Trophoblast cell (in vitro differentiated cells and primary cell): Measurements from ENCODE around the gene CRYBG2.
"Not testable (repeated sequence)": the region's sequence is repeated elsewhere in the genome, so short reads cannot be mapped to it uniquely, and the experiment has no call there.

ENCODE experiments used
- DNase-seq, 2 donors: peaks; one replicate each; pipeline ENCODE4 v3.0.0-alpha.2; 2016
- H2AFZ ChIP-seq: 2 replicates; pipeline ENCODE4 v1.6.1; 2013; ENCODE audit warnings: low read length, moderate library complexity, mild to moderate bottlenecking; ENCODE audit not compliant: insufficient read depth, poor library complexity
- H2AK5ac ChIP-seq: 2 replicates; pipeline ENCODE4 v1.6.1; 2013; ENCODE audit warnings: mild to moderate bottlenecking, low read length
- H2BK120ac ChIP-seq: 2 replicates; pipeline ENCODE4 v1.6.1; 2013; ENCODE audit warnings: low read length, mild to moderate bottlenecking, moderate library complexity; ENCODE audit not compliant: insufficient read depth, poor library complexity
- H2BK12ac ChIP-seq: 2 replicates; pipeline ENCODE4 v1.6.1; 2013; ENCODE audit warnings: mild to moderate bottlenecking, low read length, moderate library complexity
- H2BK5ac ChIP-seq: 2 replicates; pipeline ENCODE4 v1.6.1; 2013; ENCODE audit warnings: low read length, low read depth, moderate library complexity, mild to moderate bottlenecking; ENCODE audit not compliant: poor library complexity
- H3K14ac ChIP-seq: 2 replicates; pipeline ENCODE4 v1.6.1; 2013; ENCODE audit warnings: mild to moderate bottlenecking, low read length
- H3K18ac ChIP-seq: 2 replicates; pipeline ENCODE4 v1.6.1; 2013; ENCODE audit warnings: mild to moderate bottlenecking, low read length
- H3K23ac ChIP-seq: 2 replicates; pipeline ENCODE4 v1.6.1; 2013; ENCODE audit warnings: low read length
- H3K27ac ChIP-seq: 2 replicates; pipeline ENCODE4 v1.5.1; 2013; ENCODE audit warnings: low read depth, mild to moderate bottlenecking, inconsistent platforms, low read length, moderate library complexity
- H3K27me3 ChIP-seq: 2 replicates; pipeline ENCODE4 v1.6.1; 2013; ENCODE audit warnings: inconsistent platforms, mild to moderate bottlenecking, low read length, moderate library complexity; ENCODE audit not compliant: insufficient read depth
- H3K36me3 ChIP-seq, 2 experiments: 1 replicate in 1 of 2; 2 replicates in 1 of 2; pipeline ENCODE4 v1.6.1; 2013; ENCODE audit warnings: low read length in 2 of 2, mild to moderate bottlenecking in 2 of 2, moderate library complexity in 1 of 2; ENCODE audit not compliant: insufficient read depth in 2 of 2, control insufficient read depth in 1 of 2
- H3K4ac ChIP-seq: 2 replicates; pipeline ENCODE4 v1.6.1; 2013; ENCODE audit warnings: low read depth, mild to moderate bottlenecking, low read length, moderate library complexity
- H3K4me1 ChIP-seq, 2 experiments: 1 replicate in 1 of 2; 2 replicates in 1 of 2; pipeline ENCODE4 v1.6.1; 2013; ENCODE audit warnings: low read length in 2 of 2, mild to moderate bottlenecking in 2 of 2, moderate library complexity in 1 of 2; ENCODE audit not compliant: insufficient read depth in 2 of 2, control insufficient read depth in 1 of 2
- H3K4me2 ChIP-seq: 2 replicates; pipeline ENCODE4 v1.6.1; 2013; ENCODE audit warnings: inconsistent platforms, mild to moderate bottlenecking, low read length, moderate library complexity
- H3K4me3 ChIP-seq: 2 replicates; pipeline ENCODE4 v1.5.1; 2013; ENCODE audit warnings: mild to moderate bottlenecking, low read depth, low read length, inconsistent platforms
- H3K79me1 ChIP-seq: one replicate; pipeline ENCODE4 v1.6.1; 2013; ENCODE audit warnings: low read length
- H3K79me2 ChIP-seq: 2 replicates; pipeline ENCODE4 v1.6.1; 2013; ENCODE audit warnings: low read length, mild to moderate bottlenecking; ENCODE audit not compliant: control insufficient read depth, insufficient read depth, poor library complexity
- H3K9ac ChIP-seq: 2 replicates; pipeline ENCODE4 v1.6.1; 2013; ENCODE audit warnings: mild to moderate bottlenecking, low read length
- H3K9me3 ChIP-seq: 2 replicates; pipeline ENCODE4 v1.6.1; 2013; ENCODE audit warnings: low read depth, mild to moderate bottlenecking, control low read depth, inconsistent platforms, low read length; ENCODE audit not compliant: insufficient read depth
- H4K12ac ChIP-seq: 2 replicates; pipeline ENCODE4 v1.6.1; 2013; ENCODE audit warnings: low read depth, mild to moderate bottlenecking, low read length, moderate library complexity
- H4K8ac ChIP-seq: 2 replicates; pipeline ENCODE4 v1.6.1; 2013; ENCODE audit warnings: low read depth, mild to moderate bottlenecking, low read length, moderate library complexity
- H4K91ac ChIP-seq: one replicate; pipeline ENCODE4 v1.6.1; 2013; ENCODE audit warnings: low read depth, mild to moderate bottlenecking, low read length, moderate library complexity
- WGBS: extraction: QIAGEN DNeasy Blood & Tissue Kit; methylation state at CpG from one replicate; pipeline ENCODE4 v1.1.7; 2013; ENCODE audit warnings: missing lambda C conversion rate; ENCODE audit not compliant: insufficient read length, insufficient coverage; ENCODE audit errors: extremely low coverage; 5-methylcytosine and 5-hydroxymethylcytosine counted together

Gene CRYBG2

GRCh38 chr1:26378088-26378878 is 24.4 kb upstream of the CRYBG2 start:
- Histone ChIP-seq H3K18ac (no peak overlapping the region), H4K12ac (no peak overlapping the region), H3K14ac (no peak overlapping the region), H2BK12ac (no peak overlapping the region), H3K36me3 (no peaks in the 10 kb centered on the region), H4K91ac (no peak overlapping the region), H3K79me2 (no peaks in the 10 kb centered on the region), H3K9me3 (no peaks in the 10 kb centered on the region), H2AFZ (no peak overlapping the region), H3K4ac (no peak overlapping the region), H3K27ac (no peak overlapping the region), H2AK5ac (no peak overlapping the region), H3K4me2 (no peak overlapping the region), H3K4me3 (no peak overlapping the region), H3K79me1 (no peaks in the 10 kb centered on the region), H3K4me1 (peaks cover 6% of the 10 kb centered on the region in 2 experiments), H2BK120ac (no peak overlapping the region), H2BK5ac (no peak overlapping the region), H3K27me3 (no peaks in the 10 kb centered on the region), H3K23ac (no peak overlapping the region), H3K9ac (no peak overlapping the region), H4K8ac (no peak overlapping the region)
- no CpG with 5 or more reads among the region's 5 CpGs for WGBS
- DNase-seq: peak; percentile 57 to 85

- H2BK12ac ChIP-seq: no peak overlapping the region
- no peak overlapping the region for H3K9ac ChIP-seq
- no peaks in the 10 kb centered on the region for H3K79me2 ChIP-seq
- no peak for DNase-seq
- no peak overlapping the region for H3K4me2 ChIP-seq
- no peak overlapping the region for H3K27ac ChIP-seq
- H3K23ac ChIP-seq: no peak overlapping the region
- no peak overlapping the region for H3K4ac ChIP-seq
- H3K36me3 ChIP-seq: no peaks in the 10 kb centered on the region
- peaks cover 6% of the 10 kb centered on the region in 2 experiments for H3K4me1 ChIP-seq
- H3K27me3 ChIP-seq: no peaks in the 10 kb centered on the region
- no peak overlapping the region for H2AK5ac ChIP-seq
- H2BK5ac ChIP-seq: no peak overlapping the region
- no peak overlapping the region for H3K18ac ChIP-seq
- no CpG with 5 or more reads among the region's 4 CpGs for WGBS
- no peak overlapping the region for H3K14ac ChIP-seq
- no peak overlapping the region for H4K91ac ChIP-seq
- H2BK120ac ChIP-seq: no peak overlapping the region
- H3K79me1 ChIP-seq: no peaks in the 10 kb centered on the region
- no peaks in the 10 kb centered on the region for H3K9me3 ChIP-seq
- H4K8ac ChIP-seq: no peak overlapping the region
- H3K4me3 ChIP-seq: no peak overlapping the region
- no peak overlapping the region for H2AFZ ChIP-seq
- H4K12ac ChIP-seq: no peak overlapping the region
Measured at GRCh38 chr1:26376050-26376449, 22.1 kb upstream of the CRYBG2 start.

- Histone ChIP-seq H3K9me3 (peaks cover 2% of the 10 kb centered on the region), H4K8ac (no peak overlapping the region), H3K79me2 (no peaks in the 10 kb centered on the region), H3K14ac (no peak overlapping the region), H3K4me3 (no peak overlapping the region), H2BK12ac (no peak overlapping the region), H3K18ac (no peak overlapping the region), H4K12ac (no peak overlapping the region), H2BK5ac (no peak overlapping the region), H2BK120ac (no peak overlapping the region), H3K79me1 (no peaks in the 10 kb centered on the region), H3K27ac (no peak overlapping the region), H2AK5ac (no peak overlapping the region), H2AFZ (no peak overlapping the region), H3K9ac (no peak overlapping the region), H3K4ac (no peak overlapping the region), H3K27me3 (no peaks in the 10 kb centered on the region), H3K36me3 (no peaks in the 10 kb centered on the region), H4K91ac (no peak overlapping the region), H3K4me1 (peaks cover 6% of the 10 kb centered on the region in 2 experiments), H3K4me2 (no peak overlapping the region), H3K23ac (no peak overlapping the region)
- no CpG with 5 or more reads among the region's 6 CpGs for WGBS
- no peak for DNase-seq
Measured at GRCh38 chr1:26375081-26375480, 21.2 kb upstream of the CRYBG2 start.

- H3K9ac ChIP-seq, H2BK5ac ChIP-seq, H3K79me2 ChIP-seq, H4K8ac ChIP-seq, H4K91ac ChIP-seq, H2AK5ac ChIP-seq, H3K27me3 ChIP-seq, H3K27ac ChIP-seq, H3K4me2 ChIP-seq, H4K12ac ChIP-seq, H3K14ac ChIP-seq, H2BK12ac ChIP-seq, H3K79me1 ChIP-seq, H3K4ac ChIP-seq, H3K36me3 ChIP-seq, H3K4me3 ChIP-seq, H3K9me3 ChIP-seq, H3K23ac ChIP-seq, H2BK120ac ChIP-seq, H3K18ac ChIP-seq, H3K4me1 ChIP-seq, H2AFZ ChIP-seq, DNase-seq: not testable (repeated sequence)
- WGBS: no CpG with 5 or more reads among the region's 2 CpGs
Measured at GRCh38 chr1:26374361-26374760, 20.4 kb upstream of the CRYBG2 start.
